Breast epithelium (tissue), 3 donors: ENCODE data around the gene HIVEP3.

Experiments
- POLR2A ChIP-seq: fragments of 450-650 bp; IDR thresholded peaks from one replicate; pipeline ENCODE4 v1.6.1; 2016; ENCODE audit warnings: antibody characterized with exemption, mild to moderate bottlenecking, moderate library complexity
- POLR2AphosphoS5 ChIP-seq, 3 donors: sonication (generic); formaldehyde crosslinking; IDR thresholded peaks; one replicate each; pipeline ENCODE4 v1.6.1; 2017; ENCODE audit warnings: antibody characterized with exemption in 3 of 3
- TF ChIP-seq, protein P1 (sequence below), 3 donors: fragments of 450-650 bp; IDR thresholded peaks; one replicate each; pipeline ENCODE4 v1.5.1; 2016 to 2017; ENCODE audit warnings: antibody characterized with exemption in 3 of 3, mild to moderate bottlenecking in 3 of 3, moderate library complexity in 3 of 3

DNA sequence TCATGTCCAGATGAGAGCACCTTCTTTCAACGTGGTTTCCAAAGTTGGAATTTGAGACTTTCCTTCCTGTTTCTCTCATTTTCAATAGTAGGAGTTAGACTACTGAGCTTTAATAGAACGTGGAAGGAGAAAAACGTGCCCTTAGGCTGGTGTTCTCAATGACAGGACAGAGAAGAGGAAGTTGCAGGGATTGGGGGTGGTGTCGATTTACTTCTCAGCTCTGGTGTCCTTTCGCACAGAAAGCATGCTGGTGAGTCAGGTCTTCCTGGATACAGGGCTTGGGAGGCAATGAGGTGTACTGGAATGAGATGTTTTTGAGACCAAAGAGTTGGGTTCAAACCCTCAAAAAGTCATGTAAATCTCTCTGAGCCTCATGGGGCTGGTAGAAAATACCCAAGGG is 67.1 kb downstream of the HIVEP3 start:
- TF ChIP-seq, protein P1, sequence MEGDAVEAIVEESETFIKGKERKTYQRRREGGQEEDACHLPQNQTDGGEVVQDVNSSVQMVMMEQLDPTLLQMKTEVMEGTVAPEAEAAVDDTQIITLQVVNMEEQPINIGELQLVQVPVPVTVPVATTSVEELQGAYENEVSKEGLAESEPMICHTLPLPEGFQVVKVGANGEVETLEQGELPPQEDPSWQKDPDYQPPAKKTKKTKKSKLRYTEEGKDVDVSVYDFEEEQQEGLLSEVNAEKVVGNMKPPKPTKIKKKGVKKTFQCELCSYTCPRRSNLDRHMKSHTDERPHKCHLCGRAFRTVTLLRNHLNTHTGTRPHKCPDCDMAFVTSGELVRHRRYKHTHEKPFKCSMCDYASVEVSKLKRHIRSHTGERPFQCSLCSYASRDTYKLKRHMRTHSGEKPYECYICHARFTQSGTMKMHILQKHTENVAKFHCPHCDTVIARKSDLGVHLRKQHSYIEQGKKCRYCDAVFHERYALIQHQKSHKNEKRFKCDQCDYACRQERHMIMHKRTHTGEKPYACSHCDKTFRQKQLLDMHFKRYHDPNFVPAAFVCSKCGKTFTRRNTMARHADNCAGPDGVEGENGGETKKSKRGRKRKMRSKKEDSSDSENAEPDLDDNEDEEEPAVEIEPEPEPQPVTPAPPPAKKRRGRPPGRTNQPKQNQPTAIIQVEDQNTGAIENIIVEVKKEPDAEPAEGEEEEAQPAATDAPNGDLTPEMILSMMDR (IDR thresholded peaks at IDR 0.05) = no peak
- TF ChIP-seq POLR2AphosphoS5 (IDR thresholded peaks at IDR 0.05) = no peak
- TF ChIP-seq POLR2A = no peak
